ENCODE results near the gene ITGB8. TPM values are rescaled to one million over a fixed set of nuclear protein-coding genes. Genes with fewer than 3 reads are reported as not detected.
"Not testable (repeated sequence)": the region's sequence is repeated elsewhere in the genome, so short reads cannot be mapped to it uniquely, and the experiment has no call there.

Gene ITGB8
- total RNA-seq, 5 donors from 2014 or later (not counting 1 experiment from before 2014, with no cell fraction given), result 0.08 to 0.29 (median 0.16) TPM

DNA sequence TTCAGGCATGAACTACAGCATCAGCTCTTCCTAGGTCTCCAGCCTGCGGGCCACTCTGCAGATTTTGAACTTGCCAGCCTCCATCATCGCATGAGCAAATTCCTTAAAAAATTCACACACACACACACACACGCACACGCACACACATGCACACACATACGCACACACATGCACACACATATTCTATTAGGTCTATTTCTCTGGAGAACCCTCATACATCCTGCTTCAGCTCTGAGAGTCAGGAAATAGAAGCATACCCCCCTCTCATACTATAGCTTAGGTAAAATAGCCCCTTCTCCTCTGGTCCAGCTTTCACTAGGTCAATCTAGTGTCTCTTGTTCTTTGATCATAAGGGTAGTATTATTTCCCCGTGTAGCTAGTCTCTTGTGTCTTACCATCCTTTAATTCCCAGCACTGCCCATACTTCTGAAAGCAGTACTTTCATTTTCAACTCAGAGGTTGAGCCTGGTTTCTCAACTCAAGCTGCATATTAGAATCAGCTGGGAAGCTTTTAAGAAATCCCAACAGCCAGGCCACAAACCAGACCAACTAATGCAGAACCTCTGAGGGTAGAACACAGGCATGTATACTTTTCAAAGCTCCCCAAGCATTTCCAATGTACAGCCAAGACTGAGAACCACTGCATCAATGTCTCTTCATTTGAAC is 30.9 kb upstream of the ITGB8 start:
- H3K9me3 Mint-ChIP-seq, result no peaks in the 10 kb centered on the region
- H3K4me1 Mint-ChIP-seq, result peaks cover 0 to 5% (median 3%) of the 10 kb centered on the region in 3 donors
- CTCF ChIA-PET, result interaction anchor here in 1 of 2 donors (0.9 kb wide), 1 partner anchor 13 kb away, joined by 3 read pairs; no protein-coding TSS in a partner anchor
- WGBS (ENCODE audit: insufficient coverage), result 100% methylated on average over 5 of the region's 6 CpGs
- no peaks in the 10 kb centered on the region for H3K36me3 ChIP-seq (ENCODE audit: control insufficient read depth in 2 of 2, extremely low read depth in 1 of 2, insufficient read depth in 1 of 2, low read length in 1 of 2)
- POLR2A ChIA-PET, result interaction anchor here in 1 of 2 donors (0.5 kb wide), 1 partner anchor 74 kb away, joined by 3 read pairs; no protein-coding TSS in a partner anchor
- no peaks in the 10 kb centered on the region for H3K36me3 Mint-ChIP-seq
- H3K27me3 Mint-ChIP-seq, result peaks cover 0 to 4% of the 10 kb centered on the region in 2 donors
- no peak for ATAC-seq (replicated peaks in 1 of 4)
- no peaks in the 10 kb centered on the region for H3K4me1 ChIP-seq (ENCODE audit: control insufficient read depth in 1 of 2, extremely low read depth in 1 of 2, insufficient read depth in 2 of 2, low read length in 2 of 2)
- no peaks in the 10 kb centered on the region for H3K9me3 ChIP-seq
- H3K4me3 Mint-ChIP-seq, result no peak overlapping the region
- no peak overlapping the region for H3K27ac Mint-ChIP-seq
- H3K27me3 ChIP-seq (replicated peaks in 1 of 2; ENCODE audit: control insufficient read depth in 2 of 2, extremely low read depth in 1 of 2, insufficient read depth in 2 of 2, low read length in 1 of 2), result no peaks in the 10 kb centered on the region
- H3K4me3 ChIP-seq (ENCODE audit: control insufficient read depth in 1 of 2, extremely low read depth in 1 of 2, low read length in 1 of 2), result no peak overlapping the region
- no peak for DNase-seq
- no peak overlapping the region for H3K27ac ChIP-seq (ENCODE audit: low read length)

- H3K27me3 Mint-ChIP-seq, result peaks cover 0 to 4% of the 10 kb centered on the region in 2 donors
- no peak overlapping the region for H3K27ac Mint-ChIP-seq
- H3K4me1 Mint-ChIP-seq, result peaks cover 0 to 5% (median 3%) of the 10 kb centered on the region in 3 donors
- Histone ChIP-seq H3K4me1 (ENCODE audit: control insufficient read depth in 1 of 2, extremely low read depth in 1 of 2, insufficient read depth in 2 of 2, low read length in 2 of 2) (no peaks in the 10 kb centered on the region), H3K27me3 (replicated peaks in 1 of 2; ENCODE audit: control insufficient read depth in 2 of 2, extremely low read depth in 1 of 2, insufficient read depth in 2 of 2, low read length in 1 of 2) (no peaks in the 10 kb centered on the region), H3K4me3 (ENCODE audit: control insufficient read depth in 1 of 2, extremely low read depth in 1 of 2, low read length in 1 of 2) (no peak overlapping the region), H3K36me3 (ENCODE audit: control insufficient read depth in 2 of 2, extremely low read depth in 1 of 2, insufficient read depth in 1 of 2, low read length in 1 of 2) (no peaks in the 10 kb centered on the region), H3K9me3 (no peaks in the 10 kb centered on the region), H3K27ac (ENCODE audit: low read length) (no peak overlapping the region)
- ChIA-PET POLR2A (no interaction called here), CTCF (interaction anchor here in 1 of 2 donors (1.5 kb wide), 1 partner anchor 10 kb away, joined by 4 read pairs; no protein-coding TSS in a partner anchor)
- DNase-seq (no peak), ATAC-seq (replicated peaks in 1 of 4) (no peak)
- H3K9me3 Mint-ChIP-seq, result no peaks in the 10 kb centered on the region
- H3K4me3 Mint-ChIP-seq, result no peak overlapping the region
- no peaks in the 10 kb centered on the region for H3K36me3 Mint-ChIP-seq
- 0% methylated on average over 1 of the region's 4 CpGs for WGBS (ENCODE audit: insufficient coverage)
These were observed 29.3 kb upstream of the ITGB8 start for GRCh38 chr7:20301311-20301939.

GRCh38 chr7:20302300-20302699 is 28.4 kb upstream of the ITGB8 start:
- not testable (repeated sequence) for H3K27ac Mint-ChIP-seq; H3K9me3 Mint-ChIP-seq; H3K27me3 Mint-ChIP-seq; H3K36me3 ChIP-seq (ENCODE audit: control insufficient read depth in 2 of 2, extremely low read depth in 1 of 2, insufficient read depth in 1 of 2, low read length in 1 of 2); ATAC-seq (replicated peaks in 1 of 4); H3K9me3 ChIP-seq; H3K27me3 ChIP-seq (replicated peaks in 1 of 2; ENCODE audit: control insufficient read depth in 2 of 2, extremely low read depth in 1 of 2, insufficient read depth in 2 of 2, low read length in 1 of 2); DNase-seq; H3K4me1 ChIP-seq (ENCODE audit: control insufficient read depth in 1 of 2, extremely low read depth in 1 of 2, insufficient read depth in 2 of 2, low read length in 2 of 2); H3K4me1 Mint-ChIP-seq; H3K27ac ChIP-seq (ENCODE audit: low read length); H3K4me3 ChIP-seq (ENCODE audit: control insufficient read depth in 1 of 2, extremely low read depth in 1 of 2, low read length in 1 of 2); H3K4me3 Mint-ChIP-seq; H3K36me3 Mint-ChIP-seq
- POLR2A ChIA-PET, result interaction anchor here in 1 of 2 donors (0.8 kb wide), 1 partner anchor 172 kb away, joined by 3 read pairs; no protein-coding TSS in a partner anchor
- CTCF ChIA-PET, result interaction anchor here in 1 of 2 donors (1.5 kb wide), 1 partner anchor 9 kb away, joined by 4 read pairs; no protein-coding TSS in a partner anchor
- 98% methylated on average over 10 of the region's 16 CpGs for WGBS (ENCODE audit: insufficient coverage)

- Histone ChIP-seq H3K36me3 (ENCODE audit: control insufficient read depth in 2 of 2, extremely low read depth in 1 of 2, insufficient read depth in 1 of 2, low read length in 1 of 2) (no peaks in the 10 kb centered on the region), H3K9me3 (no peaks in the 10 kb centered on the region), H3K4me3 (ENCODE audit: control insufficient read depth in 1 of 2, extremely low read depth in 1 of 2, low read length in 1 of 2) (no peak overlapping the region), H3K4me1 (ENCODE audit: control insufficient read depth in 1 of 2, extremely low read depth in 1 of 2, insufficient read depth in 2 of 2, low read length in 2 of 2) (no peaks in the 10 kb centered on the region), H3K27ac (ENCODE audit: low read length) (no peak overlapping the region), H3K27me3 (replicated peaks in 1 of 2; ENCODE audit: control insufficient read depth in 2 of 2, extremely low read depth in 1 of 2, insufficient read depth in 2 of 2, low read length in 1 of 2) (no peaks in the 10 kb centered on the region)
- DNase-seq (no peak), ATAC-seq (replicated peaks in 1 of 4) (no peak)
- H3K4me3 Mint-ChIP-seq, result no peak overlapping the region
- H3K9me3 Mint-ChIP-seq, result no peaks in the 10 kb centered on the region
- no peaks in the 10 kb centered on the region for H3K36me3 Mint-ChIP-seq
- POLR2A ChIA-PET, result no interaction called here
- H3K27me3 Mint-ChIP-seq, result no peaks in the 10 kb centered on the region
- no peak overlapping the region for H3K27ac Mint-ChIP-seq
- CTCF ChIA-PET, result interaction anchor here in 1 of 2 donors (1.5 kb wide), 1 partner anchor 9 kb away, joined by 4 read pairs; no protein-coding TSS in a partner anchor
- WGBS (ENCODE audit: insufficient coverage), result 100% methylated on average over 1 of the region's 1 CpG
- peaks cover 0 to 5% (median 3%) of the 10 kb centered on the region in 3 donors for H3K4me1 Mint-ChIP-seq
These were observed 27.8 kb upstream of the ITGB8 start for GRCh38 chr7:20302891-20303290.

- H3K4me3 ChIP-seq (ENCODE audit: control insufficient read depth in 1 of 2, extremely low read depth in 1 of 2, low read length in 1 of 2), result no peak overlapping the region
- Mint-ChIP-seq H3K27ac (no peak overlapping the region), H3K4me3 (no peak overlapping the region), H3K4me1 (peaks cover 0 to 5% (median 3%) of the 10 kb centered on the region in 3 donors), H3K36me3 (no peaks in the 10 kb centered on the region), H3K27me3 (no peaks in the 10 kb centered on the region), H3K9me3 (no peaks in the 10 kb centered on the region)
- no peaks in the 10 kb centered on the region for H3K4me1 ChIP-seq (ENCODE audit: control insufficient read depth in 1 of 2, extremely low read depth in 1 of 2, insufficient read depth in 2 of 2, low read length in 2 of 2)
- no CpG with 5 or more reads among the region's 4 CpGs for WGBS (ENCODE audit: insufficient coverage)
- no peaks in the 10 kb centered on the region for H3K36me3 ChIP-seq (ENCODE audit: control insufficient read depth in 2 of 2, extremely low read depth in 1 of 2, insufficient read depth in 1 of 2, low read length in 1 of 2)
- POLR2A ChIA-PET, result no interaction called here
- no peak overlapping the region for H3K27ac ChIP-seq (ENCODE audit: low read length)
- no peaks in the 10 kb centered on the region for H3K9me3 ChIP-seq
- no peak for ATAC-seq (replicated peaks in 1 of 4)
- DNase-seq, result no peak
- H3K27me3 ChIP-seq (replicated peaks in 1 of 2; ENCODE audit: control insufficient read depth in 2 of 2, extremely low read depth in 1 of 2, insufficient read depth in 2 of 2, low read length in 1 of 2), result no peaks in the 10 kb centered on the region
- CTCF ChIA-PET, result no interaction called here
These were observed 26.3 kb upstream of the ITGB8 start for GRCh38 chr7:20304366-20304765.

DNA sequence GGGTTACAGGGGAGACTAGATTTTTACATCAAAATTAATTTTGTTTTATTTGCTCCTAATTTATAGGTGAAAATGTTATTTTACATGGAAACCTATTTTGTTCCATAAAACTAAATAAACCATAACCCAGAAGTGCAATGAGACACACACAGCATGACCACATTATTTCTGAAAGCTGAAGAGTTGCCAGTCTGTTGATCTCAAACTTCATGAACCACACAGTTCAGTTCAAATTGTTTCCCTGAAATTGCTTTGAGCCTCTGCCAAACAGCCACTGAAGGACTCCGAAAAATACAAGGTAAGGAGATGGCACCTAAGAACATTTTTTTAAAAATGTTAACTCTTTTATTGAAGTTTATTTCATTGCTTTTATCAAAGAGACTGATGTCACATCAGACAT is 25.0 kb upstream of the ITGB8 start:
- no peaks in the 10 kb centered on the region for H3K36me3 Mint-ChIP-seq
- H3K4me1 Mint-ChIP-seq, result no peaks in the 10 kb centered on the region
- no peaks in the 10 kb centered on the region for H3K9me3 Mint-ChIP-seq
- Histone ChIP-seq H3K27me3 (replicated peaks in 1 of 2; ENCODE audit: control insufficient read depth in 2 of 2, extremely low read depth in 1 of 2, insufficient read depth in 2 of 2, low read length in 1 of 2) (no peaks in the 10 kb centered on the region), H3K27ac (ENCODE audit: low read length) (no peak overlapping the region), H3K36me3 (ENCODE audit: control insufficient read depth in 2 of 2, extremely low read depth in 1 of 2, insufficient read depth in 1 of 2, low read length in 1 of 2) (no peaks in the 10 kb centered on the region), H3K9me3 (no peaks in the 10 kb centered on the region), H3K4me3 (ENCODE audit: control insufficient read depth in 1 of 2, extremely low read depth in 1 of 2, low read length in 1 of 2) (no peak overlapping the region), H3K4me1 (ENCODE audit: control insufficient read depth in 1 of 2, extremely low read depth in 1 of 2, insufficient read depth in 2 of 2, low read length in 2 of 2) (no peaks in the 10 kb centered on the region)
- DNase-seq, result no peak
- ChIA-PET POLR2A (no interaction called here), CTCF (no interaction called here)
- no peaks in the 10 kb centered on the region for H3K27me3 Mint-ChIP-seq
- H3K27ac Mint-ChIP-seq, result no peak overlapping the region
- no peak overlapping the region for H3K4me3 Mint-ChIP-seq
- no peak for ATAC-seq (replicated peaks in 1 of 4)
- no CpG with 5 or more reads among the region's 1 CpG for WGBS (ENCODE audit: insufficient coverage)
